GM23338 (cell line): Measurements from ENCODE around the gene SOX1. TPM values are rescaled to one million over a fixed set of nuclear protein-coding genes. Genes with fewer than 3 reads are reported as not detected.

Experiments used
- ATAC-seq: fragments of 200-7000 bp; cut with Tn5 transposase; 3 replicates; pipeline ENCODE4 v1.9.1; 2020
- DNase-seq: peaks from one replicate; pipeline ENCODE4 v3.0.0-alpha.2; 2015; ENCODE audit warnings: low spot score
- H2AFZ ChIP-seq: fragments of 200-600 bp; sonication (generic); 2 replicates; pipeline ENCODE4 v1.8.0; 2016; ENCODE audit warnings: antibody characterized with exemption, mild to moderate bottlenecking, moderate library complexity
- H3F3A ChIP-seq: fragments of 200-600 bp; sonication (generic); replicated peaks from 2 replicates; pipeline ENCODE4 v1.8.0; 2017; ENCODE audit warnings: antibody characterized with exemption, mixed run types, low read depth
- H3K27ac ChIP-seq: fragments of 200-600 bp; sonication (generic); 2 replicates; pipeline ENCODE4 v1.6.1; 2016; ENCODE audit warnings: low read depth
- H3K27me3 ChIP-seq: fragments of 200-600 bp; sonication (generic); 2 replicates; pipeline ENCODE4 v1.8.0; 2016; ENCODE audit warnings: mild to moderate bottlenecking, mixed run types, moderate library complexity; ENCODE audit not compliant: insufficient read depth
- H3K36me3 ChIP-seq: fragments of 200-600 bp; sonication (generic); 2 replicates; pipeline ENCODE4 v1.8.0; 2016; ENCODE audit warnings: mild to moderate bottlenecking; ENCODE audit not compliant: insufficient read depth
- H3K4me1 ChIP-seq: fragments of 200-600 bp; sonication (generic); 2 replicates; pipeline ENCODE4 v1.8.0; 2016; ENCODE audit warnings: mild to moderate bottlenecking, moderate library complexity; ENCODE audit not compliant: insufficient read depth
- H3K4me2 ChIP-seq: fragments of 200-600 bp; sonication (generic); 2 replicates; pipeline ENCODE4 v1.7.1; 2017; ENCODE audit warnings: mixed run types
- H3K4me3 ChIP-seq: fragments of 200-600 bp; sonication (generic); 2 replicates; pipeline ENCODE4 v1.6.1; 2016; ENCODE audit warnings: mixed run types
- H3K79me2 ChIP-seq: fragments of 200-600 bp; sonication (generic); replicated peaks from 2 replicates; pipeline ENCODE4 v1.8.0; 2017; ENCODE audit warnings: mild to moderate bottlenecking; ENCODE audit not compliant: insufficient read depth
- H3K9me2 ChIP-seq: fragments of 200-600 bp; sonication (generic); 2 replicates; pipeline ENCODE4 v1.8.0; 2017; ENCODE audit not compliant: insufficient read depth
- H4K20me1 ChIP-seq: fragments of 200-600 bp; sonication (generic); replicated peaks from 2 replicates; pipeline ENCODE4 v1.8.0; 2017; ENCODE audit warnings: mild to moderate bottlenecking; ENCODE audit not compliant: insufficient read depth
- H3K27ac Mint-ChIP-seq: 2 replicates; pipeline ENCODE4 v1.8.0; 2020; ENCODE audit warnings: inconsistent platforms, mild to moderate bottlenecking, moderate library complexity, mixed read lengths
- H3K27me3 Mint-ChIP-seq: 3 replicates; pipeline ENCODE4 v1.8.0; 2022; ENCODE audit warnings: low read depth, mild to moderate bottlenecking, moderate library complexity, mixed read lengths, inconsistent platforms; ENCODE audit not compliant: insufficient read depth, poor library complexity
- H3K36me3 Mint-ChIP-seq: 3 replicates; pipeline ENCODE4 v1.8.0; 2021; ENCODE audit warnings: low read depth, mild to moderate bottlenecking, inconsistent platforms, moderate library complexity, mixed read lengths
- H3K4me1 Mint-ChIP-seq: 3 replicates; pipeline ENCODE4 v1.8.0; 2020; ENCODE audit warnings: mild to moderate bottlenecking, inconsistent platforms, mixed read lengths
- H3K4me3 Mint-ChIP-seq: 3 replicates; pipeline ENCODE4 v1.8.0; 2021; ENCODE audit warnings: moderate library complexity, mild to moderate bottlenecking, inconsistent platforms, mixed read lengths
- H3K9me3 Mint-ChIP-seq: 3 replicates; pipeline ENCODE4 v1.8.0; 2020; ENCODE audit warnings: moderate library complexity, mild to moderate bottlenecking, inconsistent platforms, mixed read lengths
- CTCF ChIP-seq, 2 experiments: fragments of 200-600 bp in 1 of 2; sonication (generic) in 1 of 2; conservative IDR thresholded peaks; 2 replicates each; pipeline versions ENCODE4 v1.5.1 to v1.6.1; 2016 to 2017; ENCODE audit warnings: antibody characterized with exemption in 2 of 2, low read depth in 2 of 2, mild to moderate bottlenecking in 2 of 2, moderate library complexity in 1 of 2
- ETS1 ChIP-seq: IDR thresholded peaks from 2 replicates; pipeline ENCODE4 v1.6.1; 2016; ENCODE audit warnings: antibody characterized with exemption
- EZH2 ChIP-seq: fragments of 200-600 bp; sonication (generic); IDR thresholded peaks from one replicate; pipeline ENCODE4 v1.8.0; 2017; ENCODE audit warnings: antibody characterized with exemption, mild to moderate bottlenecking, low read depth; ENCODE audit not compliant: unreplicated experiment
- EZH2phosphoT487 ChIP-seq: fragments of 200-600 bp; sonication (generic); IDR thresholded peaks from one replicate; pipeline ENCODE4 v1.8.1; 2018; ENCODE audit warnings: antibody characterized with exemption; ENCODE audit not compliant: unreplicated experiment
- JUNB ChIP-seq: IDR thresholded peaks from one replicate; pipeline ENCODE4 v1.6.1; 2016; ENCODE audit warnings: antibody characterized with exemption; ENCODE audit not compliant: unreplicated experiment
- NANOG ChIP-seq: IDR thresholded peaks from 2 replicates; pipeline ENCODE4 v1.6.1; 2016; ENCODE audit warnings: antibody characterized with exemption, borderline replicate concordance
- ZNF331 ChIP-seq: fragments of 250-450 bp; sonication (Bioruptor Pico); IDR thresholded peaks from 2 replicates; pipeline ENCODE4 v1.5.0; 2020; ENCODE audit warnings: low read depth, mild to moderate bottlenecking, moderate library complexity
- polyA plus RNA-seq: library from polyadenylated mRNA; unstranded; fragments of >200 nt; fragmentation: Nextera tagmentation; extraction: Ambion mirVana; gene quantifications from 2 replicates; pipeline ENCODE4 v1.2.1, GENCODE V29; 2016
- total RNA-seq: library from RNA; depleted of rRNA; stranded (reverse); fragments of >200 nt; shearing (Covaris generic); gene quantifications from 2 replicates; pipeline ENCODE4 v1.2.3, GENCODE V29; 2014

SOX1 gene
- total and polyA plus RNA-seq, 2 experiments from 2014 or later: 0.10 to 0.17 TPM

- Histone ChIP-seq H3F3A (no peaks in the 10 kb centered on the region), H3K36me3 (no peaks in the 10 kb centered on the region), H3K79me2 (no peaks in the 10 kb centered on the region), H3K4me2 (no peak overlapping the region), H3K4me3 (no peak overlapping the region), H3K27me3 (no peaks in the 10 kb centered on the region), H4K20me1 (no peaks in the 10 kb centered on the region), H3K27ac (no peak overlapping the region), H3K9me2 (no peaks in the 10 kb centered on the region; the same call in 1 of the 2 replicates), H2AFZ (no peak overlapping the region), H3K4me1 (no peaks in the 10 kb centered on the region)
- no peak for ATAC-seq
- TF ChIP-seq NANOG (no peak), EZH2phosphoT487 (no peak), ETS1 (no peak)
- H3K4me3 Mint-ChIP-seq: no peak overlapping the region
- peaks cover 5% of the 10 kb centered on the region; the same call in 2 of the 3 replicates for H3K9me3 Mint-ChIP-seq
- peaks cover 7% of the 10 kb centered on the region for H3K27me3 Mint-ChIP-seq
- no peaks in the 10 kb centered on the region; the same call in 2 of the 3 replicates for H3K36me3 Mint-ChIP-seq
- H3K4me1 Mint-ChIP-seq: peaks cover 5% of the 10 kb centered on the region; the same call in 2 of the 3 replicates
- DNase-seq: no peak
- H3K27ac Mint-ChIP-seq: no peak overlapping the region
Observed at GRCh38 chr13:112034846-112035245, 32.1 kb upstream of the SOX1 start.

- Histone ChIP-seq H3K27me3 (peaks cover 4% of the 10 kb centered on the region; the same call in 1 of the 2 replicates), H3K4me1 (no peaks in the 10 kb centered on the region), H4K20me1 (no peaks in the 10 kb centered on the region), H3K4me2 (no peak overlapping the region), H2AFZ (no peak overlapping the region), H3K9me2 (no peaks in the 10 kb centered on the region), H3K79me2 (no peaks in the 10 kb centered on the region), H3F3A (no peaks in the 10 kb centered on the region), H3K4me3 (no peak overlapping the region), H3K36me3 (peaks cover 2% of the 10 kb centered on the region; the same call in 1 of the 2 replicates), H3K27ac (no peak overlapping the region)
- Mint-ChIP-seq H3K4me1 (no peaks in the 10 kb centered on the region; the same call in 2 of the 3 replicates), H3K9me3 (peaks cover 27% of the 10 kb centered on the region), H3K27ac (no peak overlapping the region), H3K36me3 (peaks cover 6% of the 10 kb centered on the region), H3K4me3 (no peak overlapping the region), H3K27me3 (peaks cover 6% of the 10 kb centered on the region)
- ATAC-seq (peak; percentile 62), DNase-seq (peak; percentile 15)
- TF ChIP-seq CTCF (conservative IDR thresholded peaks at IDR 0.05; ENCODE audit: low read depth in 2 of 2) (peak in 1 of 2 experiments; percentile 29; a peak in 2 of 4 replicates), JUNB (no peak)
Observed at GRCh38 chr13:112042496-112042895, 24.5 kb upstream of the SOX1 start.

GRCh38 chr13:112052213-112052612, 14.7 kb upstream of the SOX1 start:
- peaks cover 2% of the 10 kb centered on the region; the same call in 1 of the 2 replicates for H3F3A ChIP-seq
- no peak for ATAC-seq
- Mint-ChIP-seq H3K9me3 (peaks cover 9% of the 10 kb centered on the region; the same call in 2 of the 3 replicates), H3K27ac (no peak overlapping the region), H3K27me3 (peaks cover 65% of the 10 kb centered on the region), H3K4me1 (peaks cover 18% of the 10 kb centered on the region), H3K4me3 (no peak overlapping the region), H3K36me3 (peaks cover 4% of the 10 kb centered on the region; the same call in 1 of the 3 replicates)
- H3K36me3 ChIP-seq: no peaks in the 10 kb centered on the region
- H3K4me3 ChIP-seq: no peak overlapping the region
- no peak overlapping the region for H3K4me2 ChIP-seq
- H3K27me3 ChIP-seq: peaks cover 76% of the 10 kb centered on the region
- H3K79me2 ChIP-seq: no peaks in the 10 kb centered on the region
- no peaks in the 10 kb centered on the region for H3K9me2 ChIP-seq
- TF ChIP-seq EZH2 (peak; percentile 39), JUNB (no peak), ETS1 (no peak), ZNF331 (CRISPR knock-in tag) (no peak)
- DNase-seq: no peak
- no peak overlapping the region for H2AFZ ChIP-seq
- peaks cover 17% of the 10 kb centered on the region for H4K20me1 ChIP-seq
- no peak overlapping the region for H3K27ac ChIP-seq
- peaks cover 19% of the 10 kb centered on the region for H3K4me1 ChIP-seq
